Neural cell (in vitro differentiated cells): ENCODE data around the gene MALL. TPM values are rescaled to one million over a fixed set of nuclear protein-coding genes. Genes with fewer than 3 reads are reported as not detected.
"Not testable (repeated sequence)": the region's sequence is repeated elsewhere in the genome, so short reads cannot be mapped to it uniquely, and the experiment has no call there.

ENCODE experiments used
- H2AFZ ChIP-seq: fragments of 200-600, 300-800 bp; sonication (generic), shearing (Covaris generic); 2 replicates; pipeline ENCODE4 v1.6.0; 2014; ENCODE audit warnings: low read depth, mild to moderate bottlenecking, antibody characterized with exemption, low read length, moderate library complexity
- H3F3A ChIP-seq: fragments of 200-600 bp; shearing (Covaris generic); 2 replicates; pipeline ENCODE4 v1.6.1; 2016; ENCODE audit warnings: mild to moderate bottlenecking, moderate library complexity, mixed read lengths, antibody characterized with exemption, low read length; ENCODE audit not compliant: insufficient read depth, poor library complexity, severe bottlenecking
- H3K27ac ChIP-seq: fragments of 200-600, 300-800 bp; sonication (generic), shearing (Covaris generic); 2 replicates; pipeline ENCODE4 v1.5.1; 2014; ENCODE audit warnings: mild to moderate bottlenecking, low read length, moderate library complexity
- H3K27me3 ChIP-seq: fragments of 300-800, 200-600 bp; sonication (generic), shearing (Covaris generic); 2 replicates; pipeline ENCODE4 v1.6.0; 2014; ENCODE audit warnings: mild to moderate bottlenecking, low read depth, low read length, moderate library complexity; ENCODE audit not compliant: insufficient read depth
- H3K36me3 ChIP-seq: fragments of 300-800, 200-600 bp; sonication (generic), shearing (Covaris generic); 2 replicates; pipeline ENCODE4 v1.5.1; 2014; ENCODE audit warnings: mild to moderate bottlenecking, antibody characterized with exemption, low read length, moderate library complexity; ENCODE audit not compliant: insufficient read depth
- H3K4me2 ChIP-seq: fragments of 300-800, 200-600 bp; sonication (generic), shearing (Covaris generic); 2 replicates; pipeline ENCODE4 v1.6.0; 2014; ENCODE audit warnings: mild to moderate bottlenecking, low read length
- H3K4me3 ChIP-seq: fragments of 300-800, 200-600 bp; sonication (generic), shearing (Covaris generic); 2 replicates; pipeline ENCODE4 v1.5.1; 2014; ENCODE audit warnings: mild to moderate bottlenecking, low read length, moderate library complexity
- H3K79me2 ChIP-seq: fragments of 200-600 bp; shearing (Covaris generic); replicated peaks from 2 replicates; pipeline ENCODE4 v1.6.0; 2014; ENCODE audit warnings: mild to moderate bottlenecking, low read length, moderate library complexity; ENCODE audit not compliant: insufficient read depth
- H3K9ac ChIP-seq: fragments of 300-800, 200-600 bp; sonication (generic), shearing (Covaris generic); 2 replicates; pipeline ENCODE4 v1.6.1; 2016; ENCODE audit warnings: mild to moderate bottlenecking, low read length, mixed read lengths
- H3K9me2 ChIP-seq: fragments of 200-600 bp; shearing (Covaris generic); 2 replicates; pipeline ENCODE4 v1.6.1; 2016; ENCODE audit warnings: mild to moderate bottlenecking, low read length, mixed read lengths; ENCODE audit not compliant: insufficient read depth
- H3K9me3 ChIP-seq: fragments of 200-600, 300-800 bp; sonication (generic), shearing (Covaris generic); 2 replicates; pipeline ENCODE4 v1.6.1; 2016; ENCODE audit warnings: mild to moderate bottlenecking, mixed run types, low read length, moderate library complexity, mixed read lengths
- H4K20me1 ChIP-seq: fragments of 200-600 bp; shearing (Covaris generic); 2 replicates; pipeline ENCODE4 v1.6.1; 2016; ENCODE audit warnings: mild to moderate bottlenecking, mixed run types; ENCODE audit not compliant: insufficient read depth
- polyA plus RNA-seq: library from polyadenylated mRNA; depleted of rRNA; stranded (reverse); fragments of >200 nt; gene quantifications from 2 replicates; pipeline ENCODE4 v1.2.3, GENCODE V29; 2014

Gene MALL
- polyA plus RNA-seq, 1 donor from 2014 or later, result not detected

DNA sequence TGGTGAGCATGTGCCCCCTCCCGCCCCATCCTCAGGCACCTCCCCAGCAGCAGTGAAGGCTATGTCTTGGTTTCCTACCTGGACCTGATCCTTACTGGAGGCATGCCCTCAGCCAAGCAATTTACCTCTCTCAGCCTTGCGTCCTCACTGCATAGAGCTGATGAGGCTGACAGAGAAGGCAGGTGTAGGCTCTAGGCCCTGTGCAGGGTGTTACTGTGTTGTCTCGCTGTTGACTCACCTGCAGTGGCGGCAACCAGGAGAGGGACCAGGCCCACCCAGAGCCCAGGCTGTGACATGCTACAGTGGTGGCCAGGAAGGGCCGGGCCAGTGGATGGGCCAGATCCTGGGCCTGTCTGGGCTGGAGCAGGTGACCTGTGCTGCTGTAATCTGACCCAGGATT is 65.9 kb downstream of the MALL start:
- not testable (repeated sequence) for H3K9me3 ChIP-seq, H3K9me2 ChIP-seq, H3K36me3 ChIP-seq, H3K9ac ChIP-seq, H4K20me1 ChIP-seq, H2AFZ ChIP-seq, H3K4me3 ChIP-seq, H3K79me2 ChIP-seq, H3F3A ChIP-seq, H3K27me3 ChIP-seq, H3K4me2 ChIP-seq, H3K27ac ChIP-seq

DNA sequence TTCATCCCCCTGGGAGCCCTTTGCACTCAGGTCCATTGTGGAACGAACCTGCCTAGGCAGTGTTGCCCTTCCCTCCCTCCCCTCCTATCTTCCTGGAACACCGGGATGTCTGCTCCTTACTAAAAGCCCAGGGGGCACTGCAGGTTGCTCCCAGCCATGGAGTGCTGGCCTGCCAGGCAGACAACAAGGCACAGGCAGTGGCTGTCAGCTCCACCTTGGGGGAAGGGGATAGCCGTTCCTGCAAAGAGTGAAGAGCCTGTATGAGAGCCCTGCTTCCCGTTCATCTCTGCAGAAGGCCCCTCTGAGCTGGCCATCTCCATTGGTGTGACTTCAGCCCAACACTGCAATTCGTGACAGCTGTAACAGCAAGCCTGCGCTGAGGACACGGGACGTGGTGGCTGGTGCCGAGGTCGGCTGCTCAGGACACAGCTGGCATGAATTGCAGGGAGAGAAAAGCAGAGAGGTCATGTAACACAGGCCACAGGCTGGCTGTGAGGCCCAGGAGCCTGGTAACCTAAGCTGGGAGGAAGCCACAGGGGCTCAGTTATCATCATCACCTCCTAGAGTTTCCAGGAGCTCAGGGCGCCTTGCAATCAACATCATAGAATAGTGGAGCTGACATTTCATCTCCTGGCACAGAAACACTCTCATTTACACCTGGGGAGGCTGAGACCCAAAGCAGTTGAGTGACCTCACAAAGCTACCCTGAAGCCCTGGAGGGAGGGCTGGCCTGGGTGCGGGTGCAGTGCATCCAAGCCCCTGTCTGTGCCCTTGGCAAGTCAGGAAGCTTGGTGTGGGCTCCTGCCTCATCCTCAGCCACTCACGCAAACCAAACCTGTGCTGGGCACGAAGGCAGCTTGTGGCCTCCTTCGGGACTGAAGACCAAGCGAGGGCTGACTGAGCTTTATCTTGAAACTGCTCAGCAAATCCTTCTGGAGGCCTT is 67.1 kb downstream of the MALL start:
- H3F3A ChIP-seq, H3K27me3 ChIP-seq, H3K36me3 ChIP-seq, H3K9me3 ChIP-seq, H3K4me2 ChIP-seq, H4K20me1 ChIP-seq, H3K4me3 ChIP-seq, H3K9me2 ChIP-seq, H2AFZ ChIP-seq, H3K27ac ChIP-seq, H3K9ac ChIP-seq, H3K79me2 ChIP-seq: not testable (repeated sequence)

DNA sequence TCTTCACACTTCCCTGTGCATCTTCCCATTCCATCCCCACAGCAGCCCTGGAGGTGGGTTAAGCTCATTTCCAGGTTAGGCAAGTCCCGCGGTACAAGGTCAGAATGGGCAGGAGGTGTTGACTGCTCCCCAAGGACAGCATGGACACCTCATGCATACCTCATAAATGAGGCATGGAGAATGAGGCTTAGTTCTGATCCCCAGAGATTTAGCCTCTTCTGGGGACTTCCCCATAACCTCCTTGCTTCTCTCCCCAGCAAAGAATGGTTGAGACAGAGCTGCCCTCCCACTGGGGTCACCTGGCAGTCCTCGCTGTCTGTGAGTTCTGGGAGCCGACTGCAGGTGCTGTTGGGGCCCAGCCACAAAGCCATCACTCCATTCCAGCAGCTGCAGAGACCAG is 68.4 kb downstream of the MALL start:
- not testable (repeated sequence) for H3K36me3 ChIP-seq, H3K9ac ChIP-seq, H3F3A ChIP-seq, H3K79me2 ChIP-seq, H4K20me1 ChIP-seq, H3K9me2 ChIP-seq, H2AFZ ChIP-seq, H3K4me2 ChIP-seq, H3K4me3 ChIP-seq, H3K27me3 ChIP-seq, H3K27ac ChIP-seq, H3K9me3 ChIP-seq

DNA sequence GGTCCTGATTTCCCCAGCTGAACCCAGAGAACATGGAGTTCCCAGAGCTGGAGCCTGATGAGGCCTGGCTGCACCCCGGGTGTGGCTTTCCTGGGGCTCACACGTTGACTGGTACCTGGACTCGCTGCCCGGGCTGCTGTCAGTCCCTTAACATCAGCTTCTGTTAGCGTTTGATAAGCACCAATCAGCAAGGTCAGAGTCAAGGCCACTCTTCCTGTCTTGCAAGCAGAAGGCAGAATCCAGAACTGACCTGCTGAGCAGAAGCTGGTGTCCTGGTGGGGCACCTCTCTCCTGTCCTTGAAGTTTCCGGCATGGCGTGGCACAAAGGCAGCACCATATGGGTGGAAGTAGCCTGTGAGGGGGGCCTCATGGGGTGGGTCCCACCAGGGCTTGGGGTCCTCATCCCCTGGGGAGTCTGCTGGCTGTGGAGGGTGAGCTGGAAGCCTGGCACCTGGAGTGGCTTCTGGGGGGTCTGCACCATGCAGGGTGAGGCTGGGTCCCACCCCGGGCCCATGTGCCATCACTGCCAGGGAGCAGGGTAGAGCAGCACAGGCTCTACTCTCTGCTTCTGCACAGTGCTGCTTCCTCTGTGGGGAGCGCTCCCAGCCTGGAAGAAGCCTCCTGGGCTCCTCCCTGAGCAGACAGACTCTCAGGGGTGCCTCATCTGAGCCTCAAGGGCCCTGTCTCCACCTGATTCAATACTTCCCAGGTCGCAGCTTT is 73.5 kb downstream of the MALL start:
- H2AFZ ChIP-seq, H3K9me3 ChIP-seq, H3K27ac ChIP-seq, H3K27me3 ChIP-seq, H3K36me3 ChIP-seq, H3K4me2 ChIP-seq, H3F3A ChIP-seq, H3K79me2 ChIP-seq, H4K20me1 ChIP-seq, H3K9me2 ChIP-seq, H3K9ac ChIP-seq, H3K4me3 ChIP-seq: not testable (repeated sequence)

DNA sequence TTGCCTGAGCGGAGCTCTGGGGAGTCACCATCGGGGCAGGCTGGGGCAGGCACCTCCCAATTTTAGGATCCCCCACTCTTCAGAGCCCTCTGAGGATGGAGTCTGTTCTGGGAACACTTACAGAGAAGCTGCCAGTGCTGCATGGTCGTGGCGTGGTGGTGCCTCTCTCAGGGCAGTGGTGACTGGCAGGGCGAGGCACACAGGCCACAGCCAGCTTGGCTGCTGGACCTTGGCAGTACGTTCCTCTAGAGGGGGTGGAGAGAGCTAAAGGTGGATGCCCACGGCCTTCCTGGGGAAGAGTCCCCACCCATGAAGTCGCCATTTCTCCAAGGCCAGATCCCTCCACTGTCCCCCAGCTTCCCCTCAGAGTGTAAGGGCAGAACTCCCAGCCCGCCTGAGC is 78.3 kb downstream of the MALL start:
- not testable (repeated sequence) for H3K9me3 ChIP-seq, H3F3A ChIP-seq, H3K27me3 ChIP-seq, H3K27ac ChIP-seq, H3K79me2 ChIP-seq, H3K36me3 ChIP-seq, H3K4me2 ChIP-seq, H3K9ac ChIP-seq, H3K4me3 ChIP-seq, H3K9me2 ChIP-seq, H4K20me1 ChIP-seq, H2AFZ ChIP-seq

DNA sequence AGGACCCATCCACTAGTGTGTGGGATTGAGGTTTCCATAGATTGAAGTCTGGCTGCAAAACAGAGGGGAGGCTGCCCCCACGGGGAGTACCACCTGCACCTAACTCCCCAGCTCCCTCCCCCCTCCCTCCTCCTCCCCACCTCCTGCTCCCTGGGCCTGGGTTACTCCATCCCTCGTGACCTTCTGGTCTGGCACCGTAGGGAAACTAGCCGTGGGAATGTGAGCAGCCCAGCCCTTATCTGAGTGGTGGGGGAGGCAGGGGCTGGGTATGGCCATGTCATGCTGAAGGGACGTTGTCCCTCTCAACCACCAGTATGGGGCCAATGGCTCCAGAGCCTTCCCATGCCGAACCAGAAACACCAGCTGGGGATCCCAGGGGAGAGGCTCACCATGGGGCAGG is 80.2 kb downstream of the MALL start:
- H3F3A ChIP-seq, H3K27ac ChIP-seq, H3K9ac ChIP-seq, H3K9me2 ChIP-seq, H3K4me2 ChIP-seq, H3K79me2 ChIP-seq, H3K36me3 ChIP-seq, H3K9me3 ChIP-seq, H3K27me3 ChIP-seq, H3K4me3 ChIP-seq, H2AFZ ChIP-seq, H4K20me1 ChIP-seq: not testable (repeated sequence)

DNA sequence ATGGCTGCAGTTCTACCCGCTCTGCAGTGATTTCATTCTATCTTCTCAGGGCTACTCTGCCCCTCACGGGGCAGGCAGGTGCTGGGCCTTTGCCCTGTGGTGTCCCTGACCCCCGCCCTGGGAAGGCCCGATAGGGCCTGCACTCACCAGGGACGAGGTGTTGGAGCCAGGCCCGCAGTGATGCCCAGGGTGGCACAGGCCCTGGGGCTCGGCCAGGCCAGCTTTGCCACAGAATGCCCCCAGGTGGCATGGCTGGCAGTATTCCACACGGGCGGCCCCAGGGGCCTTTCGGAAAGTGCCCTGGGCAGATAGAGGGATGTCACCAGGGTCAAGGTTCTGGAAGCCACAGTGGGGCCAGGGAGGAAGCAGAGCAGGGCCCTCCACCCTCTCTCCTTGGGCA is 80.7 kb downstream of the MALL start:
- H3K27ac ChIP-seq, H3K79me2 ChIP-seq, H3K9me2 ChIP-seq, H3K4me3 ChIP-seq, H3K4me2 ChIP-seq, H3F3A ChIP-seq, H3K9ac ChIP-seq, H3K27me3 ChIP-seq, H3K36me3 ChIP-seq, H4K20me1 ChIP-seq, H3K9me3 ChIP-seq, H2AFZ ChIP-seq: not testable (repeated sequence)
